H9 (cell line): ENCODE measurements around the gene RXFP2. TPM values are rescaled to one million over a fixed set of nuclear protein-coding genes. Genes with fewer than 3 reads are reported as not detected.

Experiments used
- DNase-seq: peaks from one replicate; pipeline ENCODE4 v3.0.0-alpha.2; 2017
- H2AFZ ChIP-seq: one replicate; pipeline ENCODE4 v1.6.1; 2013; ENCODE audit warnings: mild to moderate bottlenecking, low read length, control low read depth, moderate library complexity
- H2AK5ac ChIP-seq: 2 replicates; pipeline ENCODE4 v1.6.1; 2013; ENCODE audit warnings: low read length, control low read depth, mixed read lengths; ENCODE audit not compliant: insufficient read length
- H2BK120ac ChIP-seq: one replicate; pipeline ENCODE4 v1.6.1; 2013; ENCODE audit warnings: low read depth, mild to moderate bottlenecking, low read length, control low read depth, inconsistent platforms; ENCODE audit not compliant: poor library complexity, severe bottlenecking
- H2BK12ac ChIP-seq: 2 replicates; pipeline ENCODE4 v1.6.1; 2013; ENCODE audit warnings: low read length, control low read depth, mixed read lengths, low read depth; ENCODE audit not compliant: insufficient read length
- H2BK15ac ChIP-seq: 2 replicates; pipeline ENCODE4 v1.6.1; 2013; ENCODE audit warnings: low read depth, low read length, control low read depth
- H2BK20ac ChIP-seq: one replicate; pipeline ENCODE4 v1.6.1; 2013; ENCODE audit warnings: low read depth, mild to moderate bottlenecking, low read length, control low read depth, inconsistent platforms; ENCODE audit not compliant: poor library complexity, severe bottlenecking
- H2BK5ac ChIP-seq: 2 replicates; pipeline ENCODE4 v1.6.1; 2013; ENCODE audit warnings: low read length, control low read depth, mixed read lengths; ENCODE audit not compliant: insufficient read length
- H3K14ac ChIP-seq: 2 replicates; pipeline ENCODE4 v1.6.1; 2013; ENCODE audit warnings: low read length, control low read depth; ENCODE audit not compliant: insufficient read depth
- H3K18ac ChIP-seq: 2 replicates; pipeline ENCODE4 v1.6.1; 2013; ENCODE audit warnings: low read depth, mild to moderate bottlenecking, mixed read lengths, low read length, control low read depth; ENCODE audit not compliant: insufficient read length
- H3K23ac ChIP-seq: 2 replicates; pipeline ENCODE4 v1.6.1; 2013; ENCODE audit warnings: low read length, control low read depth, mixed read lengths, low read depth; ENCODE audit not compliant: insufficient read length
- H3K23me2 ChIP-seq: 2 replicates; pipeline ENCODE4 v1.6.1; 2013; ENCODE audit warnings: low read depth, mild to moderate bottlenecking, mixed read lengths, low read length, control low read depth; ENCODE audit not compliant: insufficient read length, poor library complexity, severe bottlenecking
- H3K27ac ChIP-seq: 2 replicates; pipeline ENCODE4 v1.5.1; 2013; ENCODE audit warnings: low read length, control low read depth, mixed read lengths, low read depth; ENCODE audit not compliant: insufficient read length
- H3K27me3 ChIP-seq: 2 replicates; pipeline ENCODE4 v1.6.1; 2013; ENCODE audit warnings: low read length, control low read depth, inconsistent platforms; ENCODE audit not compliant: insufficient read depth
- H3K4ac ChIP-seq: 2 replicates; pipeline ENCODE4 v1.6.1; 2013; ENCODE audit warnings: low read depth, mild to moderate bottlenecking, control low read depth, inconsistent platforms, low read length, moderate library complexity
- H3K4me1 ChIP-seq: 2 replicates; pipeline ENCODE4 v1.6.1; 2013; ENCODE audit warnings: low read length, control low read depth, inconsistent platforms; ENCODE audit not compliant: insufficient read depth
- H3K4me2 ChIP-seq: 2 replicates; pipeline ENCODE4 v1.6.1; 2013; ENCODE audit warnings: low read length, control low read depth, mixed read lengths; ENCODE audit not compliant: insufficient read length, insufficient read depth
- H3K56ac ChIP-seq: 2 replicates; pipeline ENCODE4 v1.6.1; 2013; ENCODE audit warnings: low read depth, mild to moderate bottlenecking, mixed read lengths, low read length, control low read depth; ENCODE audit not compliant: insufficient read length
- H3K79me1 ChIP-seq: 2 replicates; pipeline ENCODE4 v1.6.1; 2013; ENCODE audit warnings: low read depth, mild to moderate bottlenecking, moderate library complexity, low read length, control low read depth, inconsistent platforms; ENCODE audit not compliant: insufficient read depth, poor library complexity, severe bottlenecking
- H3K79me2 ChIP-seq: 2 replicates; pipeline ENCODE4 v1.6.1; 2013; ENCODE audit warnings: low read length, control low read depth, inconsistent platforms; ENCODE audit not compliant: insufficient read depth
- H3K9ac ChIP-seq: 2 replicates; pipeline ENCODE4 v1.6.1; 2013; ENCODE audit warnings: low read length, control low read depth, mixed read lengths; ENCODE audit not compliant: insufficient read length; ENCODE audit errors: extremely low read depth
- H3K9me3 ChIP-seq: one replicate; pipeline ENCODE4 v1.6.1; 2013; ENCODE audit warnings: low read depth, low read length, inconsistent platforms; ENCODE audit not compliant: control insufficient read depth
- H3T11ph ChIP-seq: one replicate; pipeline ENCODE4 v1.6.1; 2013; ENCODE audit warnings: mild to moderate bottlenecking, low read length, control low read depth, inconsistent platforms
- H4K20me1 ChIP-seq: one replicate; pipeline ENCODE4 v1.6.1; 2013; ENCODE audit not compliant: control insufficient read depth, insufficient read length, insufficient read depth
- H4K5ac ChIP-seq: 2 replicates; pipeline ENCODE4 v1.6.1; 2013; ENCODE audit warnings: low read depth, mild to moderate bottlenecking, mixed read lengths, low read length, control low read depth; ENCODE audit not compliant: insufficient read length
- H4K8ac ChIP-seq: replicated peaks from 2 replicates; pipeline ENCODE4 v1.6.1; 2013; ENCODE audit warnings: low read length, control low read depth, mixed read lengths, low read depth; ENCODE audit not compliant: insufficient read length
- H4K91ac ChIP-seq: 2 replicates; pipeline ENCODE4 v1.6.1; 2013; ENCODE audit warnings: low read depth, mild to moderate bottlenecking, moderate library complexity, mixed read lengths, low read length, control low read depth; ENCODE audit not compliant: insufficient read length
- H3K27ac Mint-ChIP-seq, 3 experiments: 2 replicates in 2 of 3; 3 replicates in 1 of 3; pipeline ENCODE4 v1.8.0; 2020 to 2021; ENCODE audit warnings: mixed read lengths in 3 of 3, mild to moderate bottlenecking in 1 of 3, moderate library complexity in 1 of 3
- H3K27me3 Mint-ChIP-seq: 2 replicates; pipeline ENCODE4 v1.8.0; 2021; ENCODE audit warnings: low read depth, mild to moderate bottlenecking, moderate library complexity, mixed read lengths
- H3K36me3 Mint-ChIP-seq, 3 experiments: 2 replicates in 2 of 3; 3 replicates in 1 of 3; pipeline ENCODE4 v1.8.0; 2020 to 2021; ENCODE audit warnings: low read depth in 3 of 3, mixed read lengths in 3 of 3; ENCODE audit not compliant: insufficient read depth in 1 of 3
- H3K4me1 Mint-ChIP-seq, 2 experiments: 2 replicates each; pipeline ENCODE4 v1.8.0; 2020; ENCODE audit warnings: mixed read lengths in 2 of 2
- H3K4me3 Mint-ChIP-seq, 2 experiments: 2 replicates in 1 of 2; 3 replicates in 1 of 2; pipeline ENCODE4 v1.8.0; 2020 to 2021; ENCODE audit warnings: mild to moderate bottlenecking in 2 of 2, mixed read lengths in 2 of 2, moderate library complexity in 1 of 2
- H3K9me3 Mint-ChIP-seq, 2 experiments: 2 replicates in 1 of 2; 3 replicates in 1 of 2; pipeline ENCODE4 v1.8.0; 2020; ENCODE audit warnings: mild to moderate bottlenecking in 2 of 2, mixed read lengths in 2 of 2, moderate library complexity in 1 of 2
- CTCF ChIP-seq: fragments of 200-600 bp; sonication (generic); conservative IDR thresholded peaks from 3 replicates; pipeline ENCODE4 v1.8.0; 2021; ENCODE audit warnings: antibody characterized with exemption, mild to moderate bottlenecking
- WGBS: extraction: QIAGEN DNeasy Blood & Tissue Kit; methylation state at CpG from one replicate; pipeline ENCODE4 v1.1.7; 2013; ENCODE audit warnings: missing lambda C conversion rate, low lambda C conversion rate, mixed read lengths; ENCODE audit not compliant: insufficient read length; ENCODE audit errors: extremely low coverage; 5-methylcytosine and 5-hydroxymethylcytosine counted together
- total RNA-seq: library from RNA; stranded (reverse); gene quantifications from 2 replicates; pipeline ENCODE4 v1.2.1, GENCODE V29; 2021

Gene RXFP2
- total RNA-seq, 1 experiment from 2014 or later: not detected

- no peaks in the 10 kb centered on the region for H3K79me1 ChIP-seq
- H3K9me3 Mint-ChIP-seq: no peaks in the 10 kb centered on the region
- H3K56ac ChIP-seq: no peak overlapping the region
- H4K5ac ChIP-seq: no peak overlapping the region
- no peaks in the 10 kb centered on the region for H3K79me2 ChIP-seq
- H3T11ph ChIP-seq: no peak overlapping the region
- H3K23ac ChIP-seq: no peak overlapping the region
- no peaks in the 10 kb centered on the region for H3K9me3 ChIP-seq
- H2BK15ac ChIP-seq: no peak overlapping the region
- no peak overlapping the region for H2BK20ac ChIP-seq
- no peak overlapping the region for H4K91ac ChIP-seq
- no peak overlapping the region for H2AFZ ChIP-seq
- no peaks in the 10 kb centered on the region for H3K27me3 ChIP-seq
- H4K8ac ChIP-seq: no peak overlapping the region
- no peak overlapping the region for H3K18ac ChIP-seq
- H3K4me2 ChIP-seq: no peak overlapping the region
- no peak overlapping the region for H2BK5ac ChIP-seq
- H3K4me3 Mint-ChIP-seq: no peak overlapping the region
- TF ChIP-seq CTCF: no peak
- H2BK120ac ChIP-seq: no peak overlapping the region
- H4K20me1 ChIP-seq: no peaks in the 10 kb centered on the region
- no CpG with 5 or more reads among the region's 4 CpGs for WGBS
- no peak overlapping the region for H3K27ac Mint-ChIP-seq
- no peak for DNase-seq
- H3K4me1 ChIP-seq: no peaks in the 10 kb centered on the region
- H3K4me1 Mint-ChIP-seq: no peaks in the 10 kb centered on the region
- no peaks in the 10 kb centered on the region for H3K27me3 Mint-ChIP-seq
- no peak overlapping the region for H3K9ac ChIP-seq
- no peak overlapping the region for H2AK5ac ChIP-seq
- H3K4ac ChIP-seq: no peak overlapping the region
- H3K14ac ChIP-seq: no peak overlapping the region
- no peak overlapping the region for H2BK12ac ChIP-seq
- H3K27ac ChIP-seq: no peak overlapping the region
- H3K36me3 Mint-ChIP-seq: no peaks in the 10 kb centered on the region; a peak in 1 of 7 replicates
- no peaks in the 10 kb centered on the region for H3K23me2 ChIP-seq
These were observed 17.0 kb downstream of the RXFP2 start for GRCh38 chr13:31756346-31756745.
